Loucy (cell line): ENCODE results near the gene TPM2.

Source experiments
- H2AFZ ChIP-seq: fragments of 200-600 bp; sonication (generic); 2 replicates; pipeline ENCODE4 v1.6.0; 2016; ENCODE audit warnings: antibody characterized with exemption, mild to moderate bottlenecking, low read length, moderate library complexity
- H3F3A ChIP-seq: fragments of 200-600 bp; 2 replicates; pipeline ENCODE4 v1.6.0; 2016; ENCODE audit warnings: antibody characterized with exemption, low read depth, mild to moderate bottlenecking
- H3K27me3 ChIP-seq: fragments of 200-600 bp; sonication (generic); 2 replicates; pipeline ENCODE4 v1.6.1; 2014; ENCODE audit warnings: low read length, mild to moderate bottlenecking; ENCODE audit not compliant: insufficient read depth, poor library complexity, severe bottlenecking
- H3K36me3 ChIP-seq: fragments of 200-600 bp; sonication (generic); 2 replicates; pipeline ENCODE4 v1.6.1; 2016; ENCODE audit warnings: low read length; ENCODE audit not compliant: insufficient read depth
- H3K4me1 ChIP-seq: fragments of 200-600 bp; sonication (generic); 2 replicates; pipeline ENCODE4 v1.5.1; 2014; ENCODE audit warnings: low read length, mild to moderate bottlenecking; ENCODE audit not compliant: insufficient read depth, poor library complexity, severe bottlenecking
- H3K4me2 ChIP-seq: fragments of 200-600 bp; sonication (generic); 2 replicates; pipeline ENCODE4 v1.6.0; 2014; ENCODE audit warnings: antibody characterized with exemption, low read length, low read depth, mild to moderate bottlenecking; ENCODE audit not compliant: poor library complexity, severe bottlenecking
- H3K4me3 ChIP-seq: fragments of 200-600 bp; sonication (generic); 2 replicates; pipeline ENCODE4 v1.5.1; 2014; ENCODE audit warnings: low read length, mild to moderate bottlenecking, mixed read lengths; ENCODE audit not compliant: poor library complexity, severe bottlenecking
- H3K79me2 ChIP-seq: fragments of 200-600 bp; sonication (generic); 2 replicates; pipeline ENCODE4 v1.6.1; 2014; ENCODE audit warnings: low read length; ENCODE audit not compliant: insufficient read depth
- H3K9ac ChIP-seq: fragments of 200-600 bp; sonication (generic); 2 replicates; pipeline ENCODE4 v1.6.0; 2014; ENCODE audit warnings: mild to moderate bottlenecking, low read depth, low read length, moderate library complexity; ENCODE audit not compliant: poor library complexity, severe bottlenecking
- H3K9me2 ChIP-seq: fragments of 200-600 bp; sonication (generic); replicated peaks from 2 replicates; pipeline ENCODE4 v1.6.1; 2016; ENCODE audit warnings: low read depth, low read length, mixed read lengths
- H3K9me3 ChIP-seq: fragments of 200-600 bp; sonication (generic); 2 replicates; pipeline ENCODE4 v1.6.1; 2014; ENCODE audit warnings: mild to moderate bottlenecking, antibody characterized with exemption, low read length, low read depth; ENCODE audit not compliant: insufficient read depth
- H4K20me1 ChIP-seq: fragments of 200-600 bp; sonication (generic); 2 replicates; pipeline ENCODE4 v1.6.0; 2014; ENCODE audit warnings: antibody characterized with exemption, low read length, mild to moderate bottlenecking; ENCODE audit not compliant: insufficient read depth, poor library complexity, severe bottlenecking
- CTCF ChIP-seq: fragments of 200-600 bp; sonication (generic); conservative IDR thresholded peaks from 2 replicates; pipeline ENCODE4 v1.5.1; 2014; ENCODE audit warnings: mild to moderate bottlenecking, antibody characterized with exemption, low read length
- EZH2phosphoT487 ChIP-seq: fragments of 200-600 bp; IDR thresholded peaks from 2 replicates; pipeline ENCODE4 v1.6.1; 2018; ENCODE audit warnings: antibody characterized with exemption, mild to moderate bottlenecking, moderate library complexity, borderline replicate concordance

The TPM2 gene

GRCh38 chr9:35679766-35680330 lies 9.9 kb downstream of the TPM2 start:
- H4K20me1 ChIP-seq = no peaks in the 10 kb centered on the region
- TF ChIP-seq CTCF (no peak), EZH2phosphoT487 (no peak)
- no peaks in the 10 kb centered on the region for H3K4me1 ChIP-seq
- H2AFZ ChIP-seq = no peak overlapping the region
- H3K4me3 ChIP-seq = no peak overlapping the region
- H3K9ac ChIP-seq = no peak overlapping the region
- H3K27me3 ChIP-seq = no peaks in the 10 kb centered on the region
- H3K79me2 ChIP-seq = no peaks in the 10 kb centered on the region
- no peaks in the 10 kb centered on the region for H3K9me2 ChIP-seq
- H3F3A ChIP-seq = no peaks in the 10 kb centered on the region
- no peaks in the 10 kb centered on the region for H3K36me3 ChIP-seq
- H3K4me2 ChIP-seq = no peak overlapping the region
- H3K9me3 ChIP-seq = no peaks in the 10 kb centered on the region

DNA sequence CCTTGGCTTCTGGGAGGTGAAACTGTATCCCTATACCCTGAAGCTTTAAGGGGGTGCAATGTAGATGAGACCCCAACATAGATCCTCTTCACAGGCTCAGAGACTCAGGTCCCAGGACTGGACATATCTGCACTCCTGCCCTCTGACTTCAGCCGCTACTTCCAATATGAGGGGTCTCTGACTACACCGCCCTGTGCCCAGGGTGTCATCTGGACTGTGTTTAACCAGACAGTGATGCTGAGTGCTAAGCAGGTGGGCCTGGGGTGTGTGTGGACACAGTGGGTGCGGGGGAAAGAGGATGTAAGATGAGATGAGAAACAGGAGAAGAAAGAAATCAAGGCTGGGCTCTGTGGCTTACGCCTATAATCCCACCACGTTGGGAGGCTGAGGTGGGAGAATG lies 10.6 kb downstream of the TPM2 start:
- no peaks in the 10 kb centered on the region for H3K79me2 ChIP-seq
- no peak overlapping the region for H3K4me3 ChIP-seq
- H2AFZ ChIP-seq = no peak overlapping the region
- no peaks in the 10 kb centered on the region for H3K4me1 ChIP-seq
- H3K9me2 ChIP-seq = no peaks in the 10 kb centered on the region
- H3K36me3 ChIP-seq = no peaks in the 10 kb centered on the region
- no peaks in the 10 kb centered on the region for H4K20me1 ChIP-seq
- no peaks in the 10 kb centered on the region for H3K27me3 ChIP-seq
- H3K9me3 ChIP-seq = no peaks in the 10 kb centered on the region
- no peak for TF ChIP-seq CTCF
- TF ChIP-seq EZH2phosphoT487 = no peak
- no peaks in the 10 kb centered on the region for H3F3A ChIP-seq
- H3K9ac ChIP-seq = no peak overlapping the region
- no peak overlapping the region for H3K4me2 ChIP-seq

- Histone ChIP-seq H4K20me1 (no peaks in the 10 kb centered on the region), H3K4me2 (no peak overlapping the region), H3F3A (no peaks in the 10 kb centered on the region), H3K9ac (no peak overlapping the region), H3K9me3 (no peaks in the 10 kb centered on the region), H3K4me3 (no peak overlapping the region), H3K9me2 (no peaks in the 10 kb centered on the region), H3K36me3 (no peaks in the 10 kb centered on the region), H3K4me1 (no peaks in the 10 kb centered on the region), H3K79me2 (no peaks in the 10 kb centered on the region), H2AFZ (no peak overlapping the region), H3K27me3 (no peaks in the 10 kb centered on the region)
- TF ChIP-seq EZH2phosphoT487 (no peak), CTCF (no peak)
These were observed 13.9 kb downstream of the TPM2 start for GRCh38 chr9:35675732-35676392.
